ENCODE measurements around the gene CTIF.

DNA sequence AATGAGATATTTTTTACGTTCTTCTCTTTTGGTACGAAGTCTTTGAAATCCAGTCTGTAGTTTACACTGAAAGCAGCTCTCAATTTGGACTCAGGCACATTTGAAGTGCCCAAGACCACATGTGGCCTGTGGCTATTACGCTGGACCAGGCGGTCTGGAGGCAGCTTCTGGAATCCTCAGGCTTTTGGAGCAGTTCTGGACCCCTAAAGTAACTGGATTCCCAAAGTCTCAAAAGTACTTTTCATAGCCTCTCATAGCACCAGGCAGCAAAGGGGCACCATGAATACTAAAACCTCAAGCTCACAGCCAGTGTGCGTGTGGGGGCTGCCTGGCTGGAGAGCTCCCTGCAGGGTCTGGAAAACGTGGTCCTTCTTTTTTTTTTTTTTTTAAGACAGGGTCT, 293.0 kb downstream of the CTIF start:
- TF ChIP-seq, protein P1, sequence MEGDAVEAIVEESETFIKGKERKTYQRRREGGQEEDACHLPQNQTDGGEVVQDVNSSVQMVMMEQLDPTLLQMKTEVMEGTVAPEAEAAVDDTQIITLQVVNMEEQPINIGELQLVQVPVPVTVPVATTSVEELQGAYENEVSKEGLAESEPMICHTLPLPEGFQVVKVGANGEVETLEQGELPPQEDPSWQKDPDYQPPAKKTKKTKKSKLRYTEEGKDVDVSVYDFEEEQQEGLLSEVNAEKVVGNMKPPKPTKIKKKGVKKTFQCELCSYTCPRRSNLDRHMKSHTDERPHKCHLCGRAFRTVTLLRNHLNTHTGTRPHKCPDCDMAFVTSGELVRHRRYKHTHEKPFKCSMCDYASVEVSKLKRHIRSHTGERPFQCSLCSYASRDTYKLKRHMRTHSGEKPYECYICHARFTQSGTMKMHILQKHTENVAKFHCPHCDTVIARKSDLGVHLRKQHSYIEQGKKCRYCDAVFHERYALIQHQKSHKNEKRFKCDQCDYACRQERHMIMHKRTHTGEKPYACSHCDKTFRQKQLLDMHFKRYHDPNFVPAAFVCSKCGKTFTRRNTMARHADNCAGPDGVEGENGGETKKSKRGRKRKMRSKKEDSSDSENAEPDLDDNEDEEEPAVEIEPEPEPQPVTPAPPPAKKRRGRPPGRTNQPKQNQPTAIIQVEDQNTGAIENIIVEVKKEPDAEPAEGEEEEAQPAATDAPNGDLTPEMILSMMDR (IDR thresholded peaks at IDR 0.05 in 8 of 11, conservative IDR thresholded peaks at IDR 0.05 in 3 of 11): no peak
- TF ChIP-seq POLR2AphosphoS5 (IDR thresholded peaks at IDR 0.05): no peak
